ENCODE data around the gene GID8. TPM values are rescaled to one million over a fixed set of nuclear protein-coding genes. Genes with fewer than 3 reads are reported as not detected.
"Not testable (repeated sequence)": the region's sequence is repeated elsewhere in the genome, so short reads cannot be mapped to it uniquely, and the experiment has no call there.

Gene GID8
- total RNA-seq, 1 donor from 2014 or later: 9.2 TPM

DNA sequence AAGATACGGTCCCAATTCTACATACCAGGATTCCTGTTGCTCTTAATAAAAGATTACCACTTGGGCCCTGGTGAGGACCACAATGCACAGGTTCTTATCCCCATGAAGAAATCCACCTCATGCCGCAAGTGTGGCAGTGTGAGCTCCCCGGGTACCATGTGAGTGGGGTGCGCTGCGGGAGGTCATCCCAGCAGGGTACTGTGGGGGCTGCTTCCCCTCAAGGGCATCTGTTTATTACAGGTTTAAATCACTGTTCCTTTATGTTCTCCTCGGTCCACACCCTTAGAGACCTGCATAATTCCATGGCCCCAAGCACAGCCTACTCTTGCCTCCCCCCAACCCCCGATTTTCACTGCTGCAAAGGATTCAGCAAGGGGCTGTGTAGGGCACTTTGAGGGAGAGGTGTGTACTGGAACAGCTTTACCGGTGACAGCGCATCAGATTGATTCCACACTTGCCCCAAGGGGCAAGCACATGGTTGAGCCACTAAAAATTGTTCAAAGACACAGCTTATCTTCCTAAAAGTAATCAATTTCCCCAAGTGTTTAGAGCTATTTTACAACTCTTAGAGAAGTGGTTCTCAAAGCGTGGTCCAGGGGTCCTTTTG is 17.8 kb upstream of the GID8 start:
- no peaks in the 10 kb centered on the region for H3K27me3 ChIP-seq
- H3K4me3 ChIP-seq: no peak overlapping the region
- intact Hi-C loops (cut with DNase I): no loop called here
- H3K9me3 ChIP-seq: no peaks in the 10 kb centered on the region
- peaks cover 9 to 88% of the 10 kb centered on the region in 2 donors for H3K4me1 ChIP-seq
- TF ChIP-seq, protein P1, sequence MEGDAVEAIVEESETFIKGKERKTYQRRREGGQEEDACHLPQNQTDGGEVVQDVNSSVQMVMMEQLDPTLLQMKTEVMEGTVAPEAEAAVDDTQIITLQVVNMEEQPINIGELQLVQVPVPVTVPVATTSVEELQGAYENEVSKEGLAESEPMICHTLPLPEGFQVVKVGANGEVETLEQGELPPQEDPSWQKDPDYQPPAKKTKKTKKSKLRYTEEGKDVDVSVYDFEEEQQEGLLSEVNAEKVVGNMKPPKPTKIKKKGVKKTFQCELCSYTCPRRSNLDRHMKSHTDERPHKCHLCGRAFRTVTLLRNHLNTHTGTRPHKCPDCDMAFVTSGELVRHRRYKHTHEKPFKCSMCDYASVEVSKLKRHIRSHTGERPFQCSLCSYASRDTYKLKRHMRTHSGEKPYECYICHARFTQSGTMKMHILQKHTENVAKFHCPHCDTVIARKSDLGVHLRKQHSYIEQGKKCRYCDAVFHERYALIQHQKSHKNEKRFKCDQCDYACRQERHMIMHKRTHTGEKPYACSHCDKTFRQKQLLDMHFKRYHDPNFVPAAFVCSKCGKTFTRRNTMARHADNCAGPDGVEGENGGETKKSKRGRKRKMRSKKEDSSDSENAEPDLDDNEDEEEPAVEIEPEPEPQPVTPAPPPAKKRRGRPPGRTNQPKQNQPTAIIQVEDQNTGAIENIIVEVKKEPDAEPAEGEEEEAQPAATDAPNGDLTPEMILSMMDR (IDR thresholded peaks at IDR 0.05): no peak
- H3K27ac ChIP-seq: no peak overlapping the region
- DNase-seq (ENCODE audit: low spot score in 2 of 2): no peak
- no peaks in the 10 kb centered on the region for H3K36me3 ChIP-seq

DNA sequence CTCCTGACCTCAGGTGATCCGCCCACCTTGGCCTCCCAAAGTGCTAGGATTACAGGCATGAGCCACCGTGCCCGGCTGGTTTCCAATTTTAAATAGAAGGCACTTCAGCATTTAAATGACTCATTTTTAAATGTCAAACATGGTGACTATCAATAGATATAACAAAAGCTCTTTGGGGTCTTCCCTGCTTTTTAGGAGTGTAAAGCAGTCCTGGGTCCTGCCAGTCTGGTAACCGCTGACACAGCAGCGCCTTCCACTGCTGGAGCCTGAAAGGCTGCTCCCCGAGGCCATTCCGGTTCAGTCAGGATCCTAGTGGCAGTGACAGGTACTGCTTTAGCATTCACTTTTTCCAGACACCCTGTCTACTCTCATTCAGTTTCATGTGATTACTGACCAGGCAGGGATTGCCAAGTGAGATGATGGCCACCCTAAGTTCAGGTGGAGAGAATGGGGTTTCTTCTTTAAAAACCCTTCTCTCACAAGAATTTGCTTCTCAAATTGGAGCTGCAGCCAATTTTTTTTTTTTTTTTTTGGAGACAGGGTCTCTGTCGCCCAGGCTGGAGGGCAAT is 16.7 kb upstream of the GID8 start:
- H3K4me3 ChIP-seq: peak overlapping the region in 1 of 2 donors; percentile 6
- H3K9me3 ChIP-seq: no peaks in the 10 kb centered on the region
- no peak for DNase-seq (ENCODE audit: low spot score in 2 of 2)
- no peaks in the 10 kb centered on the region for H3K36me3 ChIP-seq
- TF ChIP-seq, protein P1 (IDR thresholded peaks at IDR 0.05): peak; percentile 45 to 50 (median 46)
- no peaks in the 10 kb centered on the region for H3K27me3 ChIP-seq
- peaks cover 9 to 82% of the 10 kb centered on the region in 2 donors for H3K4me1 ChIP-seq
- intact Hi-C loops (cut with DNase I): no loop called here
- H3K27ac ChIP-seq: peak overlapping the region in 1 of 2 donors; percentile 42

DNA sequence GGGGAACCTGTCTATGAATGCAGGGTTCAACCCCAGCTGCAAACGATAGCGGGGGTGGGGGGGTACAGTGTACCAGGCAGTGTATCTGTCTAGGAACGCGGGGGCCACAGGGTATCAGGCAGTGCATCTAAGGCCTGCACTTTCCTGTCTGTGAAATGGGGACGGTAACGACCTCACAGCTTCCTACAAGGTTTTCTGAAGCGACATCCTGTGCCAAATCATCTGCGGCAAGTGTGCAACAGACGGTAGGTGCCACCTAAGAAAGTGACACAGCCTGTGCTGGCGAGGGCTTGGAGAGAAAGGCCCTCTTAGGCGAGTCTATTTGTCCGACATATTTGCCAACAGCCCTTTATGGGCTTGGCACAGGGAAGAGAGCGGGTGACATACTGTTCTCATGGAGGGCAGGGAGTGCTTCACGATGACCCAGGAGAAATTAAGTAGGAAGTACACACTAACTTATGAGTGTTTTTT is 15.5 kb upstream of the GID8 start:
- Histone ChIP-seq H3K36me3 (no peaks in the 10 kb centered on the region), H3K4me3 (no peak overlapping the region), H3K9me3 (no peaks in the 10 kb centered on the region), H3K4me1 (peaks cover 17 to 80% of the 10 kb centered on the region in 2 donors), H3K27ac (peak overlapping the region in 1 of 2 donors; percentile 96), H3K27me3 (no peaks in the 10 kb centered on the region)
- no peak for DNase-seq (ENCODE audit: low spot score in 2 of 2)
- TF ChIP-seq, protein P1 (IDR thresholded peaks at IDR 0.05): no peak
- intact Hi-C loops (cut with DNase I): no loop called here

DNA sequence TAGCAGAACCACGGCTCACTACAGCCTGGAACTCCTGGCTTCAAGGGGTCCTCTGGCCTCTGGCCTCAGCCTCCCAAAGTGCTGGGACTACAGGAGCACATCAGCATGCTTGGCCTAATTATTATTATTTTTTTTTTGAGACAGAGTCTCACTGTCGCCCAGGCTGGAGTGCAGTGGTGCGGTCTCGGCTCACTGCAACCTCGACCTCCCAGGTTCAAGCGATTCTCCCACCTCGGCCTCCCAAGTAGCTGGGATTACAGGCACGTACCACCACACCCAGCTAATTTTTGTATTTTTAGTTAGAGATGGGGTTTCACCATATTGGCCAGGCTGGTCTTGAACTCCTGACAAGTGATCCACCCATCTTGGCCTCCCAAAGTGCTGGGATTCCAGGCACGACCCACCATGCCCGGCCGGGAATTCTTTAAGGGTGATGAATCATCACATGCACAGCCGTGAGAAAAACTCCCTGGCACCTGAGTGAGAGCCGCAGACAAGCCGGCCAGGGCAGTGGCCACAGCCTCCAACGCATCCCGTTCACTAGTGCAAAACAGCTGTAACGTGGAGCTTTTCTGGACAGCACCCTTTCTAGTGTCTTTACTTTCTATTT is 14.8 kb upstream of the GID8 start:
- H3K27ac ChIP-seq: peak overlapping the region; percentile 50 to 96
- H3K36me3 ChIP-seq; H3K9me3 ChIP-seq; H3K27me3 ChIP-seq; intact Hi-C loops (cut with DNase I): not testable (repeated sequence)
- DNase-seq (ENCODE audit: low spot score in 2 of 2): peak in 1 of 2 donors; percentile 74
- H3K4me3 ChIP-seq: peak overlapping the region; percentile 23 to 79
- H3K4me1 ChIP-seq: peaks cover 20 to 79% of the 10 kb centered on the region in 2 donors

DNA sequence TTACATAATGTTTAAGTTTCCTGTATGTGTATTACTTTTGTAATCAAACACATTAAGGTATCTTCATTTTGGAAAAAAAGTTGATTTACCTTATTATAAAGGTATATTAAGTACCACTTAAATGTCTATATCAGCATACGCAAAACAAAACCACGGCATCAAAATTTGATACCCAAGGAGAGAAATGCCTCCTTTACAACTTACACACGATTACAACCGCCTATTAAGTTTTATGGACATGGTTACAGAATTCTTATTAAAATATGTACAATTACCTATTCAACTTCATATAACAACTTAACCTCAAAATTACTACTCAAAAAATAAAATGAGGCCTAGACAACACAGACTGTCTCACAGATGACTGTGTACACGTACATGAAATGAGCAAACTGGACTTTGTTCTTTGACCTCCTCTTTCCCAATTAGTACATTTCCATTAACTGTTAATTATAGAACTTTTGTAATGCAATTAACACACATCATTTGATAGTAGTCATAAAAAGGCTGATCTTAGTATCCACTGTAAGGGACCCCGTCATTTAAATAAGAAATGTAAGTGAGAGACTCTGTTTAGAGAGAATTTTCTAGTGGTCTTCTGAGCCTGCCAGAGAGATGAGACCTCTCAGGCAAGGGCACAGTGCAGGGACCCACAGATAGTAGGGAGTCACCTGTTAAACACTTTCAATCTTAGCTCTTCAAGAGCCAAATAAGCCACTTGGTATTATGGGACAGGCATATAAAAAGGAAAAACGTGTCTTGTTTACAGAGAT is 14.1 kb upstream of the GID8 start:
- Histone ChIP-seq H3K36me3 (no peaks in the 10 kb centered on the region), H3K4me1 (peaks cover 20 to 79% of the 10 kb centered on the region in 2 donors), H3K9me3 (no peaks in the 10 kb centered on the region), H3K4me3 (peak overlapping the region; percentile 79 to 97), H3K27ac (peak overlapping the region; percentile 96 to 98), H3K27me3 (no peaks in the 10 kb centered on the region)
- DNase-seq (ENCODE audit: low spot score in 2 of 2): no peak
- intact Hi-C loops (cut with DNase I): loop anchor here (2.0 kb wide), 1 partner anchor 15 kb away; the partner anchor contains the start of gene GID8
- TF ChIP-seq, protein P1 (IDR thresholded peaks at IDR 0.05): no peak

Measured in ascending aorta (tissue), 2 donors.